HUDEP-2 (cell line): Measurements from ENCODE around the gene ZNF804A.
A peak's percentile ranks its signal among the peaks of the same experiment; 100 is the strongest.
"Not testable (repeated sequence)": the region's sequence is repeated elsewhere in the genome, so short reads cannot be mapped to it uniquely, and the experiment has no call there.

Experiments used
- DNase-seq, 76 experiments: peaks; one replicate each; lab custom pipeline; 2025; ENCODE audit not compliant: unreplicated experiment in 76 of 76; lab: John Stamatoyannopoulos, UW

Gene ZNF804A

DNA sequence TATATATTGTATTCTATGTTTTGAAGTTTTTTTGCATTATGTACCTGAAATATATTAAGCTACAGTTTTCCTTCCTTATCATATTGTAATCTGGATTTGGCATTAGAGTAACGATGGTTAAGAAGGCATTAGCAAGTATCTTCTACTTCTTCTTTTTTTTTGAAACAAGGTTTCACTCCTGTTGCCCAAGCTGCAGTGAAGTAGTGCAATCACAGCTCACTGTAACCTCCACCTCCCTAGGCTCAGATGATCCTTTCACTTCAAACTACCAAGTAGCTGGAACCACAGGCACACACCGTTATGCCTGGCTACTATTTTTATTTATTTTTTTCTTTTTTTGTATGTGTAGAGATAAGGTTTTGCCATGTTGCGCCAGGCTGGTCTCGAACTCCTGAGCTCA lies 201.1 kb downstream of the ZNF804A start:
- DNase-seq: no peak

DNA sequence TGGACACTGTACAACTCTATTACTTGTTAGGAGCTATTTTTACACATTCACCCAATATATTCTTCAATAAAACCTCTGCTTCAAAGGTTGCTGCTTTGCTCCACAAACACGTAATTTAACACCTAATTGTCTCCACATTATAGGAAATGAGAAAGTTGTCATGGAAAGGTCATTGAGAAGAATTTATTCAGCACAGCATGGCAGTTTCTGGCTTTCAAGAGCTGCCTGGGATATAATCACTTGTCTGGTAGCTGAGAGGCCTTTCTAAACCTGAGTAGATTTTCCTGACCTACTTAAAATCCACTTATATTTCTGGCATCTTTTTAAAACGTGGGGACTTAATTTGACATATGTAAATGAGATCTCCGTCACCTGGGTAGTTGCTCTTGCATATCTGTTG lies 216.1 kb downstream of the ZNF804A start:
- DNase-seq: no peak

DNA sequence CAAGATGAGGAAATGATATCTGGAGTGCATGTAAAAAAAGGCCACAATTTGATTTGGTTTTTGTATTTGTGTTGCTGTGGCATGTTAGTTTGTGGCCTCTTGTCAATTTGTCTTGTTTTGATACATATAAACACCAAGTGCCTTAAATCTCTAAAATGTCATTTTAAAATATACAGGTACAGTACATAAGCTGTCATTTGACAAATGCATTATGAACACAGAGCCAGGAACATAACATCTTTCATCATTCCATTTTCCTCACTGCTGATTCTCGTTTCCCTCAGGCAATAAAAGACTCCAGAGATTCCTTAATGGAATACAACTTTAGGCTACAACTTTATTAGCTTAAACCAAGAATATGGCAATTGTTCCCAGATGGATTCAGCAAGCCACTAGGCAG lies 217.5 kb downstream of the ZNF804A start:
- DNase-seq: no peak

DNA sequence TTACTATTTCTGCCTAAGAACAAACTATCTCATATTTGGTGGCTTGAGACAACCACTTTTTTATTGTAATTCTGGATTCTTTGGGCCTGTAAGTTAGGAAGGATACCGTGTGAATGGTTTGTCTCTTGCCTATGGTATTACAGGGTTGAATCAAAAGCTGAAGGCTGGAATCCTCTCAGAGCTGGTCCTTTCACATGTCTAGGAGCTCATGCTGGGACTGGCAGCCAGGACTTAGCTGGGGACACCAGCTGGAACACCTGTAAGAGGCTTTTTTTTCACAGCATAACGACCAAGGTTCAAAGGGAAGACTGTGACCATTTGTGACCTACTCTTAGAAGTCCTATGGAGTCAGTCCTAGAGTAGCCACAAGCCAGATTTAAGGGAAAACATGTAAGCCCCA lies 226.3 kb downstream of the ZNF804A start:
- no peak for DNase-seq

DNA sequence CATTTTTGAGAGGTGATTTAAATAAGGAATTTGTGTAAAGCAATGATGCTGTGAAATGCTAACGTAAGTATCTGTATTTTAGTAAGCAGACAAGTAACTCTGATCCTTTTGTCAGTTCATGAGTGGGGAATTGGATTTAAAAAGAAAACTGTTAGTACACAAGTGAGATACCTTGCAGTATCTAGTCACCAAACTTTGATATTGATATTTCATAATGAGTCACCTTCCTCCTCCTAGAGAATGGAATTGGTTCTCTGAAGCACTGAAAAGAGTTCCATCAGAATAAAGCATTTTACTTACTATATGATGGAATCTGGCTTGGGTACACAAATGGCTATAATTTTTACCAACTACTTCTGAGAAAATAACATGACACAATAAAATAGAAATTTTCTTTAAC lies 232.2 kb downstream of the ZNF804A start:
- DNase-seq: no peak

DNA sequence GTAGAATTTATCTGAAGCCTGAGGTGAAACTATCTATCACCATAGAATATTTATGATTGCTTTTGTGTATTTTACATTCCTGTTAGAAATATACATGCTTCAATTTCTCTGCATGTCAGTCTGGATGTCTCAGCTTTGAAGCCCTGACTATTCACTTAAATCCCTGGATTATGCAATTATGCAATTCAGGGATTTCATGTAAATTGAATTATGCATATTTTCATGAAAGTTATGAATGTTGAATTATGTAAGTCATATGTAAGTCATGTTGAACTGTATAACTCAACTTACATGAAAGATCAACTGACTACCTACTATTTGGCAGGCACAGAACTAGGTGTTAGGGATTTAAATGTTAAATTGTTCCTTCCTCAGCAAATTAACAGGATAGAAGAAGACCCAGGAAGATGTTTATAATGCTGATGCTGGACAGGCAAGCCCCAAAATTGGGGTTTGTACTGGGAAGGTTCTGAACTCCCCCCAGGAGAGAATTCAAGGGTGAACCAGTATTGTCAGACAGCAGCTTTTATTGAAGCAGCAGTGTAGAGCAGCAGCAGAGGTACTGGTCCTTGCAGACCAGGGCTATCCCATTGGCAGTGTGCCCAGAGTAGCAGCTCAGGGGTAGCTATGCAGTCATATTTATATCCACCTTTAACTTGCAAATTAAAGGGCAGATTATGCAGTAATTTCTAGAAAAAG lies 236.5 kb downstream of the ZNF804A start:
- DNase-seq: no peak

DNA sequence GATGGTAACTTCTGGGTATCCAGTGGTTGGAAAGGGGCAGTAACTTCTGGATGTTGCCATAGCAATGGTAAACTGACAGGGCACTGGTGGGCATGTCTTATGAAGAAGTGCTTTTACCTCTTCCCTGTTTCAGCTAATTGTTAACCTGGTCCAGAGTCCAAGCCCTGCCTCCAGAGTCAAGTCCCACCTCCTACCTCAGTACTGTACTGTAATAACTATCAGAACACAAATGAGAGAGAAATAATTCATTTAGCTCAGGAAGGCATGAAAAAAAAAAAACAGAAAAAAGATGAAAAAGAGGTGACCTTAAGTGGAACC lies 237.0 kb downstream of the ZNF804A start:
- no peak for DNase-seq

DNA sequence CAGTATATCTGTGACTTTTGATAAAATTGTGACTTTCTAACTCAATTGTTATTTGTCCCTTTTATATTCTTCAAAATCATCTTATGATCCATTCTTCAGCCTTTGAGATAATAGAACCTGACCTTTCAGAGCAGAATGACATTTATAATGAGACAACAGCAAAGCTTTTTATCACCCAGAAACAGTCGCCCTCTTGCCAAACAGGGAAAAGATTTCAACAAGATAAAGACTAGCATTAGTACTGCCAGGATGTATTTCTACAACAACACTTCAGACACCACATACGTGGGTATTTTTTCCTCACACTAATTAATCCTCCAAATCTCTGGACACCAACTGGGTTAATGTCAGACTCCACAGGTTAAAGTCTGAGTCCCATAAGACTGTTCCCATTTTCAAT lies 249.0 kb downstream of the ZNF804A start:
- no peak for DNase-seq

DNA sequence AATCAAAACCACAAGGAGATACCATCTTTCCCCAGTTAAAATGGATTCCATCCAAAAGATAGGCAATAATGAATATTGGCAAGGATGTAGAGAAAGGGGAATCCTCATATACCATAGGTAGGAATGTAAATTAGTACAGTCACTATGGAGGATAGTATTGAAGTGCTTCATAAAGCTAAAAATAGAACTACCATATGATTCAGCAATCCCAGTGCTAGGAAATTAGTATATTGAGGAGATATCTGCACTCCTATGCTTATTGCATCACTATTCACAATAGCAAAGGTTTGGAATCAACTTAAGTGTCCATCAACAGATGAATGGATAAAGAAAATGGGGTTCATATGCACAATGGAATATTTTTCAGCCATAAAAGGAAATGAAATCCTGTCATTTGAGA lies 251.2 kb downstream of the ZNF804A start:
- no peak for DNase-seq

DNA sequence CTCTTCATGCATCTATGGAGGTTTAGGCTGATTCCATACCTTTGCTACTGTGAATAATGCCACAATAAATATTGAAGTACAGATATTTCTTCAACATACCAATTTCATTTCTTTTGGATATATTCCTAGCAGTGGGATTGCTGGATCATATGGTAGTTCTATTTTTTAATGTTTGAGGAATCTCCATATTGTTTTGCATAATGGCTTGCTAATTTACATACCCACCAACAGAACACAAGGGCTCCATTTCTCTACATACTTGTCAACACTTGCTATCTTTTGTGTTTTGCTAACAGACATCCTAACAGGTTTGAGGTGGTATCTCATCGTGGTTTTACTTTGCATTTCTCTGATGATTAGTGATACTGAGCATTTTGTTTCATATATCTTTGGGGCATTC lies 253.2 kb downstream of the ZNF804A start:
- DNase-seq: no peak

DNA sequence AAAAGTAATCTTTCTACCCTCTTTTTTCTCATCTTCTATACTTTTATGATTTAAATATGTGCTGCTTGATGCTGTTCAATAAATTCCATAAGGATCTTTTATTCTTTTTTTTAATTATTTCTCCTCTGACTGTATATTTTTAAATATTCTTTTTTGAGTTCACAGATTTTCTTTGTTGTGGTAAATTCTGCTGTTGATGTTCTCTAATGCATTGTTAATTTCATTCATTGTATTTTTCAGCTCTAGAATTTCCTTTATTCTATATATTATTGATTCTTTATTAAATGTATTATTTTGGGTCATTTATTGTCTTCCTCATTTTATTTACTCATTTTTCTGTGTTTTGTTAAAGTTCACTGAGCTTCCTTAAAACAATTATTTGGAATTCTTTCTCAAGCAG lies 260.9 kb downstream of the ZNF804A start:
- no peak for DNase-seq

DNA sequence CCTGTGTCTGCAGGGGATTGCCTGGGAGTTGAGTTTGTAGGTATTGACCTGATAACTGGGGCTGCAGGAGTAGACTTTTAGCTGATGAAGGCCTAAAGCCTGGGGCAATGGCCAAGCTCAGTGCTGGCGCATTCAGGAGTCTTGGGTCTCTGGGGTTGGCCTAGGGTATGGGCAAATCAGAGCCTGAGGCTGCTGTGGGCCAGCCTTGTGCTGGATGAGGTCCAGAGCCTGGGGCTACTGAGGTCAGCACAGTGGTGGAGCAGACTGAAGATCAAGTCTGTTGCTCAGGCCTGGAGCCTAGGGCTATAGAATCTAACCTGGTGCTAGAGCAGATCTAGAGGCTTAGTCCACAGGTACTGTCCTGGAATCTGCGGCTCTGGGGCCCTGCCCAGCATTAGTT lies 262.4 kb downstream of the ZNF804A start:
- no peak for DNase-seq

DNA sequence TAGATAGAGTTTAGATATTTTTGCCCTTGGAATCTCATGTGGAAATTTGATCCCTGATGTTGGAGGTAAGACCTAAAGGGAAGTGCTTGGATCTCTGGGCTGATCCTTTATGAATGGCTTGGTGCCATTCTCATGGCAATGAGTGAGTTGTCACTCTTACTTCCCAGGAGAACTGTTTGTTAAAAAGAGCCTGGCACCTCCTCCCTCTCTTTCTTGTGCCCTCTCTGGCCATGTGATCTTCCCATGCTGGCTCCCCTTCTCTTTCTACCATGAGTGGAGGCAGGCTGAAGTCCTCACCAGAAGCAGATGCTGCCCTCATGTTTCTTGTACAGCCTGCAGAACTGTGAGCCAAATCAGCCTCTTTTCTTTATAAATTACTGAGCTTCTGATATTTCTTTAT lies 276.9 kb downstream of the ZNF804A start:
- DNase-seq: no peak

DNA sequence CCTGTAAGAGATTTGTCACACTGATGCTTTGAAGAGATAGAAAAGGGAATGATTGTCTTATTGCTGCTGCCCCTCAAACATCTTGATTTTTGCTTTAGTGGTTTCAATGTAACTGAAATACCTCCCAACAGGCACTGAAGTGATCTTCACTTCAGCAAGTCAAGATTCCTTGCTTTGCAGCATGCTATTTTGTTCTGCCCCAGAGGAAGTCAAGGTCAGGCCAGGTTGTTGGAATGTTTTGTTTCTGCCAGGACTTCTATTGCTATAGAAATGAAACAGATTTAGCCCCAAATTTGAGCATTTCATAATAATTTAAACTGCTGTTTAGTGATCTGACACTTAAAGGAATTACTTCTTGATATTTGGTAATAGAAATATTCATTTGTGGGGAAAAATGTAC lies 277.6 kb downstream of the ZNF804A start:
- DNase-seq: no peak

DNA sequence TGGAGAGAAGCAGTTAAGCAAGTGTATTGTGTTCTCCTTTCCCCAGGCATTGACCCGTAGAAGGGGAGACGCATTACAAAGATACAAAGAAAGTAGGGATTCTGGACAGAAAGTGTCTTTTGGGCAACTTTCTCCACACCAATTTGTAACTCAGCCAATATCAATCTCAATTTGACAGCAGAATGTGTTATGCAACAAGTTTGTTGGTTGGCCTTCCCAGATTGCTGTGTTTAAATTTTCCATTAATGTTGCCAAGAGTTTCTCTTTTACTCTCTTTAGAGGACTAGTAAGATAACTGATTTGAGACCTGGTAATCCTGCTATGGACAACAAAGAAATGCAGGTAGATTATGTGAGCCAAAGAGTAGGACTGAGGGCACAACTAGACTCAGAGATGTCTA lies 279.6 kb downstream of the ZNF804A start:
- DNase-seq: no peak

DNA sequence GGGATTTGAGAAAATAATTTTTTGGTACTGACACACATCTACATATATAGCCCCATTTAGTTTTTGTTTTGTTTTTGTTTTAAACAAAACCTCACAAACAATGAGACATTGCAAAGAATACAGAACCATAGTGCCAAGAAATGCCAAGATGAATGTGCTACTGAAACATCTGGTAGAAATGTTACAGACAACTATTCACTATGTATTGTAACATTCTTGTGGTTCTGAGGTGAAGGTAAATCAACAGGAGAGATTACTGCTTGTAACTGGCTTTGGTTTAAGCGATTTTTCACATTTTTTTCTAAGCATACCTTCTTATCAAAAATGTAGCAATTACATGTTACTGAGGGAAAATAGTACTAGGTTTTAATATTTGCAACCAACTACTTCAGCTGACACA lies 281.3 kb downstream of the ZNF804A start:
- no peak for DNase-seq

DNA sequence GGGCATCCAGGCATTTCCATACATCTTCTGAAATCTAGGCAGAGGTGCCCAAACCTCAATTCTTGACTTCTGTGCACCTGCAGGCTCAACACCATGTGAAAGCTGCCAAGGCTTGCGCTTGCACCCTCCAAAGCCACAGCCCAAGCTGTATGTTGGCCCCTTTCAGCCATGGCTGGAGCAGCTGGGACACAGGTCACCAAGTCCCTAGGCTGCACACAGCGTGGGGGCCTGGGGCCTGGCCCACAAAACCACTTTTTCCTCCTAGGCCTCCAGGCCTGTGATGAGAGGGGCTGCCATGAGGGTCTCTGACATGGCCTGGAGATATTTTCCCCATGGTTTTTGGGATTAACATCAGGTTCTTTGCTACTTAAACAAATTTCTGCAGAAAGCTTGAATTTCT lies 288.3 kb downstream of the ZNF804A start:
- DNase-seq: not testable (repeated sequence)

DNA sequence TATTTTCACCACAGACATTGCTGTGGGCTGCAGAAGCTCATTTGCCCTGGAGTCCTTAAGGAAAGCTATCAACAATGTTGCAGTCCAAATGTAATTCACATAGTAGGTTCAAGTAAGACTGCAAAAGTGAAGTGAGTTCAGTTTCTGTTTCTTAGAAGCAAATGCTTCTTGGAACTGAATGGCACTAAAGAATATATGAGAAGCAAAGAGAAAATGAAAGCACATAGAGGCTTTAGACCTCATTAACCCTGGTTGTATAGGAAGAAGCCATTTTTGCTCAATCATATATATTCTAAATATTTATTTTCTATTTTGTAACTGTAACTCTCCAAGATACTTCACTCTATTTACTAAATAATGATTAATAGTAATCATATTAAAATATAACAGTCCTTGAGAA lies 292.0 kb downstream of the ZNF804A start:
- no peak for DNase-seq

DNA sequence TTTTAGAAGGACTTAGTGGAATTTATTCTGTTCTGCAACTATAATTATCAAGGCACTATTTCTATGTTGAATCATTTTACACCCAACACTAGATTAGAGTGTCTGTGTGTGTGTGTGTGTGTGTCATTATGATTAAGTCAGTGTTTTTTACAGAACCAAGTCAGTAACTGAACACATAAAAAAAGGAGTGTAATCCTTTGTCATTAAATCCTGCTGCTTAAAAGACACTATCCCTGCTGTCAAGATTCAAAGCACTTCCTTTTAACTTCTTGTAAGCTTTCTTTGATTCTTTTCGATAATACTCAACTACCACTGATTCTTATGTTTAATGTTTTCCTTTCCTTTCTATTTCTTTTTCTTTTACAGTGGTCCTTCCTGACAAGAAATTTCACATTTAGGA lies 306.7 kb downstream of the ZNF804A start:
- no peak for DNase-seq

DNA sequence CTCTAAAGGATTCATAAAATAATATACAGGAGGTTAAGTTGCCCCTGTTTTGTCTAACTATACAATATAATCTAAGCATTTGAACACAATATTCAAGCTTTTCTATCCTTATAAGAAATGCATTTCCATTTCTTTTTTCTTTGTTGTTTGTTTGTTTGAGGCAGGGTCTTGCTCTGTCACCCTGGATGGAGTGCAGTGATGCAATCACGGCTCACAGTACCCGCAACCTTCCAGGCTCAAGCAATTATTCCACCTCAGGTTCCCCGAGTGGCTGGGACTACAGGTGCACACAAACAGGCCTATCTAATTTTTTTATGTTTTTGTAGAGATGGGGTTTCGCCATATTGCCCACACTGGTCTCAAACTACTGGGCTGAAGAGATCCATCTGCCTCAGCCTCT lies 307.8 kb downstream of the ZNF804A start:
- no peak for DNase-seq

DNA sequence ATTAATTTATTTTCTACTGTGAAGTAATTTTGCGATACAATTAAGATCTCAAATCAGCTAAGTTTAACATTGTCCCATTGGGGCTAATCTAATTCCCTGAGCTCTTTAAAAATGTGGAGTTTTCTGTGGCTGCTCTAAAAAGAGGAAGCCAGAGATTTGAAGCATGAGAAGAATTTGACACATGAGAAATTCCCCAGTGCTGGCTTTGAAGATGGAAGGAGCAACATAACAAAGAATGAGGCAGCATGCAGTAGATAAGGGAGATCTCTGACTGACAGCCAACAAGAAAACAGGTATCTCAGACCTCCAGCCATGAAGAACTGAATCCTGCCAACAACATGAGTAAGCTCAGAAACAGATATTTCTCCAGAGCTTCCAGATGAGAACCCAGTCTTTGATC lies 308.4 kb downstream of the ZNF804A start:
- DNase-seq: peak in 2 of 76 experiments; percentile 11 to 17

DNA sequence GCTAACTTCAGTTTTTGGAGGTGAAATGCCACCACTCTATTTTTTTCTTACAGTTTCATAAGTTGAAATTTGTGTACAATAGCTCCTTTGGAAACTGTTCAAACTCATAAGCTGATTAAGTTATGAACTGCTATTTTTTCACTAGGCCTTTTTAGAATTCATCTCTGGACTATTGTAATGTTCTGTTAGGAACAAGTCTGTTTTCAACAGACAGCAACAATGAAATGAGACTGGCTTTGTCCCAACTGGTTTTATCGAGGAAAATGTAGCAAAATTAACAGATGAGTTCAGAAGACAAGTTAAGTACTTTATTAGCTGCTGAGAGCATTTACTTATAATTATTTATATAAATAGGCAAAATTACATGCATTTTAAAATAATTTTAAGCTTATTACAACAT lies 310.6 kb downstream of the ZNF804A start:
- no peak for DNase-seq

DNA sequence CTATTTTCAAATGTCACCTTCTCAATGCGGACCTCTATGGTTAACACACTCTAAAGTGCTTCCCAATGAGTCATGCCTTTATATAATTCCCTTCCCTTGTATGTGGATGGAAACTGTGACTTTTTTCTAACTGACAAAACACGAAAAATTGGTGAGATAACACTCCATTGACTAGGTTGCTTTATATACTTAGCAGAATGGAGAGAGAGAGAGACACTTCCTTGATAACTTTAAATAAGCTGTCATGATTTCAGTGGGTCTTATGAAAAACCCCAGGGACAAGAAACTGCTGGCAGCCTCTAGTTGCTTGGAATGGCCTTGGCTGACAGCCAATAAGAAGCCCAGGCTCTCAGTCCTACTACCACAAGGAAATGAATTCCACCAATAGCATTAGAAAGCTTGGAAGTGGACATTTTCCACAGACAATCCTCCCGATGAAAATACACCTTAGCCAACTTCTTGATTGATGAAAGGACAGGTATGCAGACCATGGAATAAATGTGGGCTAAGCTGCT lies 322.2 kb downstream of the ZNF804A start:
- no peak for DNase-seq
